Effector CD4-positive, alpha-beta T cell (primary cell): ENCODE measurements around the gene SGMS1.
"Not testable (repeated sequence)": the region's sequence is repeated elsewhere in the genome, so short reads cannot be mapped to it uniquely, and the experiment has no call there.

ENCODE experiments used
- DNase-seq: peaks from one replicate; pipeline ENCODE4 v3.0.0-alpha.2; 2020

SGMS1 gene

DNA sequence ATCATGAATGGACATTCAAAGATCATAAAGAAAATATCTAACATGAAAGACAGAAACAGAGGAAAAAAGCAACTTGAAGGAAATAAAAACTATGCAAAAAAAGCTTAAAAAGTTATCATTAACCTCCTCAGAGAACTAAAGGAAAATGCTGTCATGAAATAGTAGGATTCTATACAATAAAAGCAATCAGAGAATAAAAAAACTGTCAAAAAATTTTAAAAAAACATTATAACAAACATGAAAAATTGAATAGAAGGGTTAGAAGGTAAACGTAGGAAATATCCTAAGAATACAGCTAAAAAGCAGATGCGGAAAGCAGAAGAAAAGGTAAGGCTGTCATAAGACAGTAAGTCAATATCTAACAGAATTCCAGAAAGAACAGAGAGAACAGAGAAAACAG is 44.8 kb downstream of the SGMS1 start:
- DNase-seq, result no peak

GRCh38 chr10:50577681-50578350 is 45.9 kb downstream of the SGMS1 start:
- no peak for DNase-seq

- DNase-seq, result no peak
These were observed 46.7 kb downstream of the SGMS1 start for GRCh38 chr10:50577010-50577409.

DNA sequence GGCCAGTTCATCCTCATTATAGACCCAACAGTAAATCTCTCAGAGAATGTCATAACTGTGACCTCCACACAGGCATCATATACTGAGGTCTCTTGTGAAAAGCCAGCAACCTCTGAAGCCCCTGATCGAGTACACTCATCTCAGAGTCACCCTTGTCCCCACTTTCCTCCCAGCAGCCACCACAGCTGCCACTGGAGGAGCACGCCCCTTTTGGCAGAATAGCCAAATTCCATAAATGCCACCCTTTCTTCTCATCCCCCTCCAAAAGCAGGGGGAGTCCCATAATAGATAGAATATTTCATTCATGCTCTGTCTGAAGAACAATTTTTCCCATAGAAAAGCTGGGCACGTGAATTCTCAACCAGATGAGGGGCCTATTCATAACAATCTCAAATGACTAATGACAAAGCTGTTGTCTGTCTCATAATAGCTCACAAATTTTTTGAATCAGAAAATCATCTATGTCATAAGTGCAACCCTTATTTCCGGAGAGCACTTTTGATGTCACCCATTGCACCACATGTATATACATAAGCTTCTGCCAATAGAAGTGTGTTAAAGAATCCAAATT is 47.4 kb downstream of the SGMS1 start:
- no peak for DNase-seq

- no peak for DNase-seq
These were observed 48.1 kb downstream of the SGMS1 start for GRCh38 chr10:50575477-50576244.

DNA sequence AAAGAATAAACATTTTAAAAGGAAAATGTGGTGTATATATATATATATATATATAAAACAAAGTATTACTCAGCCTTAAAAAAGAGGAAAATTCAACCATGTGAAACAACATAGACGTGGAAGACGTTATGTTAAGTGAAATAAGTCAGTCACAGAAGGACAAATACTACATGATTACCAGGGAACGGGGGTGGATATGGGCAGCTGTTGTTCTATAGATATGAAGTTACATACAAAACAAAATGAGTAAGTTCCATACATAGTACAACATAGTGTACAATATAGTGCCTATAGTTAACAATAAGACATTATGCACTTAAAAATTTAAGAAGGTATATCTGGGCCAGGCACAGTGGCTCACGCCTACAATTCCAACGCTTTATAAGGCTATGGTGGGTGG is 48.8 kb downstream of the SGMS1 start:
- DNase-seq, result no peak

DNA sequence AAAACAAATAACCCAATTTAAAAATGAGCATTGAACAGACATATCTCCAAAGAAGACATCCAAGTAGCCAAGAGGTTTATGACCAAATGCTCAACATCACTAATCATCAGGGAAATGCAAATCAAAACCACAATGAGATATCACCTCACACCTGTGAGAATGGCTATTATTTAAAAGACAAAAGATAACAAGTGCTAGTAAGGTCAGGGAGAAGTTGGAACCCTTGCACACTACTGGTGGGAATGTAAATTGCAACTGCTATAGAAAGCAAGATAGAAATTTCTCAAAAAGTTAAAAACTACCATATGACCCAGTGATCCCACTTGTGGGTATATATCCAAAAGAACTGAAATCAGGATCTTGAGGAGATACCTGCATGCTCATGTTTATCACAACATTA is 49.5 kb downstream of the SGMS1 start:
- no peak for DNase-seq

- no peak for DNase-seq
These were observed 51.7 kb downstream of the SGMS1 start for GRCh38 chr10:50572017-50572491.

DNA sequence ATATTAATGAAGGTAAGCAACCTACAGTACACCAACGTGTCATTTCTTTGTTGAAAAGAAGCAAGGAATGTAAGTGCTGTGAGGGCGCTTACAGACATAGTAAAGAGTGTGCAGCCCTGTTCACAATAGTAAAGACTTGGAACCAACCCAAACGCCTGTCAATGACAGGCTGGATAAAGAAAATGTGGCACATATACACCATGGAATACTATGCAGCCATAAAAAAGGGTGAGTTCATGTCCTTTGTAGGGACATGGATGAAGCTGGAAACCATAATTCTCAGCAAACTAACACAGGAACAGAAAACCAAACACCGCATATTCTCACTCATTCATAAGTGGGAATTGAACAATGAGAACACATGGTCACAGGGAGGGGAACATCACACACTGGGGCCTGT is 55.0 kb downstream of the SGMS1 start:
- not testable (repeated sequence) for DNase-seq

- no peak for DNase-seq
These were observed 56.4 kb downstream of the SGMS1 start for GRCh38 chr10:50567384-50567783.

DNA sequence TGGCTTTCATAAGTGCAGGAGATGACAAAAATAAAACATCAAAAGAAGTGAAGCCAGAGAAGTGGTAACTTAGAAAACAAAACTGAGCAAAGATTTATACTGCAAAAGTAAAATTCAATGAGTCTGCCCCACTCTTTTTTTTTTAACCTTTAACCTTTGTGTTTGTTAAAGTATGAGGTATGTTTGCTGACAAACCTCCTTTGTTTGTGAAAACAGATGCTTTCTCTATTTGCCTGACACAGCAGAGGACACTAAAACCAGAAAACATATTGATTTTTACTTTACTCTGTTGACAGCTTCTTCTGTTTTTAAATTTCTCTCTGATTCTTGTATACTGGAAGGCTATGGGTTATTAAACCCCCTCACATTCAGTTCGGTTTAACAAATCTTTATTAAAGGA is 57.6 kb downstream of the SGMS1 start:
- DNase-seq, result no peak

DNA sequence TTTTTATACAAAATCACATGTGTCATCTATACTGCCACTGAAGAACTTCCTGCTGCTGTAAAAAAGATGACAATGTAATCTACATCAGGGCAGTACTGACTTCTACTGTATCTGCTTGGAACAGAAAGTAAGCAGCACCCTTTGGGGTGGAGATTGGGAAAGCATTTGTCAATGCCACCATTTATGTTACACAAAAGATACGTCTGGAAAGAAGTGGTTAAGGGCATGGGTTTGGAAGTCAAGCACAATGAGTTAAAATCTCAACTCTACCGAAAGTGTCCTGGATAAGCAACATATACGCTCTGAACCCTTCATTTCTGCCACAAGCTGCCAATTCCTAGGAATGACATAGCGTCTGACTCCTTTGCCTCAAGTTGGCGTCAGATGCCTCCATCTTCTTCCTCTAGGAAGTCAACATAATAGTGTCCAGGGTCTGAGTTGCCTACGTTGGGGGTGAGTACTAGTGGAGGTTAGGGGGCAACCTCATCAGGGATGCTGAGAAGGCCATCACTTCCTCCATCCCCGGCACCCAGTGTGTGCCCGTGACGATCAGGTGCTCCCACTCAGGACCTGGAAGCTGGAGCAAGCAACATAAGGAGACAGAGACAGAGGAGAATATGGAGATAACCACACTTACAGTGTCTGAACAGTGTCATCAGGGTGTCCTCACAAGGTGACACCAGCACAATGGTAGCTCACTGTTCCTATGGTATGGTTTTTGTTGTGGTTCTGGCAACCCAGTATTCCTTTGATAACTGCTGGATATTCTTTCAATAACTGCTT is 58.3 kb downstream of the SGMS1 start:
- no peak for DNase-seq

- no peak for DNase-seq
These were observed 59.9 kb downstream of the SGMS1 start for GRCh38 chr10:50563906-50564305.

DNA sequence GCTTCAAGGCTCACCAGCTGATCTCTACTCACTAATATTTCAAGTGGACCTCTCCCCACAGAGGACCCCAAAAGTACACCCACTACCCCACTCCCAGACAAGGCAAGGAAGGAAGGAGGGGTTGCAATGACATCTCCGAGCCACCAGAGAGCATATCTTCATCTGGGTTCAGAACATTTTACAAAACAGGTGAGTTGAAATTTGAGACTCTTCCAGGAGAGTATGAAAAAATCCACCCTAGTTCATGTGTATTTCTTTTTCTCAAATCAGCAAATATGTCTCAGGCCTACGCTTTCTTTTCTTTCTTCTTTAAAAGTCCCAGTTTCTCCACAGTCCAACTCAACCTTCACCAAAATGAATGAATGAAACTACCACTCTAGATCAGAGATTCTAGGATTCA is 61.9 kb downstream of the SGMS1 start:
- no peak for DNase-seq

GRCh38 chr10:50561266-50561665 is 62.5 kb downstream of the SGMS1 start:
- no peak for DNase-seq

DNA sequence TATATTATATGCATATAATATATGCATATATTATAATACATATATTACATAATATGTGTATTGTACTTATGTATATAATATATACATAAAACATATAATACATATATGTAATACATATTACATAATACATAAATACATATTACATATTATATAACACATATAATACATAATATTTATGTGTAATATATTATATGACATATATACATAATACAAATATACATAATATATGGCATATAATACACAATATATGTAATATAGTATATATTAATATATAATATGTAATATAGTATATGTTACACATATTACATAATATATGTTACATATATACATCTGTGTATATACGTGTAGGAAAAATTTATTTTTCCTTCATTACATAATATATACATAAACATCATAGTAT is 63.4 kb downstream of the SGMS1 start:
- no peak for DNase-seq

GRCh38 chr10:50558371-50558770 is 65.4 kb downstream of the SGMS1 start:
- no peak for DNase-seq

DNA sequence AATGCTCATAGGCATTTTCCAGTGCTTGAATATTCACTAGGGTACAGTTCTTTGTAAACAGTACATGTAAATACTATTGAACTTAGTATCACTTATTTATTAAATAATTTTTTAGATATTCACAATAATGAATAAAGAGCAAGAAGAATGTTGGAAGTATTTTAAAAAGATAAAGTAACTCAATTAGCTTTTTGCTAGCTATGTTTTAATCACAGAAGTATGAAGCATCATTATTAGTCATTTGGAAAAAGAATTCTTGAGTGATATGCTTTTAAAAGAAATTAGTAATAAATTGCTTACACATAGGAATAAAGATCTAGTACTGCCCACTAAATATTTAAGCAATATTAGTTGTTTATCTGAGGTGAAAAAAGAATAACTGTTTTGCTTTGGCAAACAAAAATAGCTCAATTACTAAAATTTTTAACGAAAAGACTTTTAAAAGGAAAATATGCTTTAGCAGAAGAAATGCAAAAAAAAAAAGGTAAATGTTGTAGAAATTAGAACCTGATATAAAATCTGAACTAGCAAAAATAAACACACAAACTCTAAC is 66.5 kb downstream of the SGMS1 start:
- DNase-seq, result no peak

- DNase-seq, result no peak
These were observed 67.3 kb downstream of the SGMS1 start for GRCh38 chr10:50556237-50557120.

- DNase-seq, result no peak
These were observed 68.7 kb downstream of the SGMS1 start for GRCh38 chr10:50554995-50555568.

GRCh38 chr10:50554376-50554994 is 69.3 kb downstream of the SGMS1 start:
- DNase-seq, result no peak
